Measurements from ENCODE around the gene RPN1.

The RPN1 gene

GRCh38 chr3:128572013-128572412, 78.6 kb downstream of the RPN1 start:
- H3K4me3 ChIP-seq (replicated peaks; ENCODE audit: low read depth, low read length): no peak overlapping the region
- TF ChIP-seq, protein P1, sequence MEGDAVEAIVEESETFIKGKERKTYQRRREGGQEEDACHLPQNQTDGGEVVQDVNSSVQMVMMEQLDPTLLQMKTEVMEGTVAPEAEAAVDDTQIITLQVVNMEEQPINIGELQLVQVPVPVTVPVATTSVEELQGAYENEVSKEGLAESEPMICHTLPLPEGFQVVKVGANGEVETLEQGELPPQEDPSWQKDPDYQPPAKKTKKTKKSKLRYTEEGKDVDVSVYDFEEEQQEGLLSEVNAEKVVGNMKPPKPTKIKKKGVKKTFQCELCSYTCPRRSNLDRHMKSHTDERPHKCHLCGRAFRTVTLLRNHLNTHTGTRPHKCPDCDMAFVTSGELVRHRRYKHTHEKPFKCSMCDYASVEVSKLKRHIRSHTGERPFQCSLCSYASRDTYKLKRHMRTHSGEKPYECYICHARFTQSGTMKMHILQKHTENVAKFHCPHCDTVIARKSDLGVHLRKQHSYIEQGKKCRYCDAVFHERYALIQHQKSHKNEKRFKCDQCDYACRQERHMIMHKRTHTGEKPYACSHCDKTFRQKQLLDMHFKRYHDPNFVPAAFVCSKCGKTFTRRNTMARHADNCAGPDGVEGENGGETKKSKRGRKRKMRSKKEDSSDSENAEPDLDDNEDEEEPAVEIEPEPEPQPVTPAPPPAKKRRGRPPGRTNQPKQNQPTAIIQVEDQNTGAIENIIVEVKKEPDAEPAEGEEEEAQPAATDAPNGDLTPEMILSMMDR (IDR thresholded peaks at IDR 0.05; ENCODE audit: low read length, missing control alignments): no peak
- no peak for DNase-seq (ENCODE audit: low read depth)
